ENCODE data around the gene GNA12.

The GNA12 gene

GRCh38 chr7:2814946-2815874 lies 28.9 kb downstream of the GNA12 start:
- no peak for DNase-seq

GRCh38 chr7:2814186-2814945 lies 29.7 kb downstream of the GNA12 start:
- DNase-seq, result no peak

- no peak for DNase-seq
Observed at GRCh38 chr7:2813350-2814185, 30.5 kb downstream of the GNA12 start.

- DNase-seq, result no peak
Observed at GRCh38 chr7:2812831-2813230, 31.3 kb downstream of the GNA12 start.

- DNase-seq, result no peak
Observed at GRCh38 chr7:2812114-2812487, 32.0 kb downstream of the GNA12 start.

GRCh38 chr7:2811476-2812113 lies 32.5 kb downstream of the GNA12 start:
- no peak for DNase-seq

DNA sequence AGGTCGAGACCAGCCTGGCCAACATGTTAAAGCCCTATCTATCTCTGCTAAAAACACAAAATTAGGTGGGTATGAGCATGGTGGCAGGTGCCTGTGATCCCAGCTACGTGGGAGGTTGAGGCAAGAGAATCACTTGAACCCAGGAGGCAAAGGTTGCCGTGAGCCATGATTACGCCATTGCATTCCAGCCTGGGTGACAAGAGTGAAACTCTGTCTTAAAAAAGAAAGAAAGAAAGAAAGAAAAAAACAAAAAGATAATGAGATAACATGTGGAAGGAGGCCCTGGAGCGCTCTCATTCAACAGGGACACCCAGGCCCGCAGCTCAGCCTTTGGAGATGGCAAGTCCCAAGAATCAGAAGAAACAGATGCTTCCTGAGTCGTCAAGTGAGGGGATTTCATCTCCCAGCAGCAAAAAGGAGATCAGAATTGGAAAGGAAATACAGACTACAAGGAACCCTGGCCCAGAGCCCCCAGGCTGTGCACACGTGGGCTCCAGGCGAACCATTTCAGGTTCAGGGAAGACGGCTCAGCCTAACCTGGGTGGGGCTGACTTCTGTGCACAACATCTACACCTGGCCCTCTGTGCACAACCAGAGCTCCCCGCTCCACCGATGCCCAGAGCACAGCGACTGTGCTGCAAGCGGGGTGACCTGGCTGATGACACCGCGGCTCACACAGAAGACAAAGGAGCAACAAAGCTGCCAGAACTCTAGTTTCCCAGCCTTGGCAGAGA lies 33.3 kb downstream of the GNA12 start:
- DNase-seq, result no peak

DNA sequence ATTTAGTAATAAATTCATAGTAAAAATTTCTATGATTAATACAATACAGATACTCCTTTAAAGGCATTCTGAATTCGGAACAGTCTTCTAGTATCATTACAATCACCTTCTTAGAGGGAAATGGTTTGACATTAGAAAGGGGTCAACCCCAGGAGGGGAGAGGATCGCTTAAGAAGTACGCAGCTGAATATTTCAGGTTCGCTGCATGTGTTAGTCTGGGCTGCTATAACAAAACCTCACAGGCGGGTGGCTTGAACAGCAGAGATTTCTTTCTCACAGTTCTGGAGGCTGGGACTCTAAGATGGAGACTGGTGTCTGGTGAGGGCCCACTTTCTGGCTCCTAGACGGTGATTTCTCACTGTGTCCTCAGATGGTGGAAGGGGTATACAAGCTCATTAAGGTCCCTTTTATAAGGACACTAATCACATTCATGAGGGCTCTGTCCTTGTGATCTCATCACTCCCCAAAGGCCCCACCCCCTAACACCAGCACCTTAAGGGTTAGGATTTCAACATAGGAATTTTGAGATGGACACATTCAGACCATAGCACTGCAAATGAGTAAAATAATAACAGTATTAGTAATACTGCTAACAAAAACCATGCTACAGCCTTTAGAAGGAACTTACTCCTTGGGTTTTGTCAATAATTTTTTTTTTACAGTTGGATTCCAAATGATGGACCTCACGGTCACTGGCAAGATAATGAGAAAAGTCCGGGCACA lies 34.0 kb downstream of the GNA12 start:
- no peak for DNase-seq

GRCh38 chr7:2808891-2809665 lies 35.0 kb downstream of the GNA12 start:
- no peak for DNase-seq

GRCh38 chr7:2807845-2808772 lies 36.0 kb downstream of the GNA12 start:
- DNase-seq, result no peak

- DNase-seq, result no peak
Observed at GRCh38 chr7:2807460-2807844, 36.7 kb downstream of the GNA12 start.

DNA sequence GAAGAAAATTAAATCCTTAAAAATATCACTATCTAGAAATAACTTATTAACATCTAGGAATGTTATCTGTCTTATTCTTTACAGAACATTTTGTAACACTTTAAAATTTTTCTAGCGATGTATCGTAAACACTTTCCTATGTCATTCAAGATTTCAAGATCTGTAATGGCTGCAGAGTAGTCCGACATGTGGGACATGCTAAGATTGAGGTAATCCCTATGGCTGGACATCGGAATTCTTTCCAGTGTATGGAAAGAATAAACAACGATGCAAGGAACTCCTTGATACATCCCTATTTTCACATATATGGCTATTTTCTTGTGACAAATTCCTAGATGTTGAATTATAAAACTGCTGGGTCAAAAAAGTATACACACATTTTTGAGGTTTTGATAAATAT lies 37.5 kb downstream of the GNA12 start:
- no peak for DNase-seq

- no peak for DNase-seq
Observed at GRCh38 chr7:2805213-2805944, 38.7 kb downstream of the GNA12 start.

- no peak for DNase-seq
Observed at GRCh38 chr7:2804227-2804763, 39.8 kb downstream of the GNA12 start.

DNA sequence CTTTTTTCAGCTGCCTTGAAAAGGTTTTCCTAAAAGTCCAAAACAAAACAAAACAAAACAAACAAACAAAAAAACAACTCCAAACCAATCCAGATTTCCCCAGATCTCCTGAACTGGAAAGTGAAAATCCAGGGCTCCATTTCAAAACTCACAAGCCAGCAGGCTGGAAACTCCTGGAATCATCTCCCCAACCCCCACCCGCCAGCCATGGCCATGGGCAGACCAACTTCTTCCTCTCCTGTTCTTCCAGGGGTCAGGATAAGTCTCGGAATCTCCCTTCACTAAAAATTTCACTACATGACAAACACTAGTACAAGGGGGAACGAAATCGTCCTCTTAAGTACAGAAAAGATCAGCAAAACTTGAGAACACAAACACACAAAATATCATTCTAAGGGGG lies 40.4 kb downstream of the GNA12 start:
- no peak for DNase-seq

GRCh38 chr7:2803342-2803692 lies 40.8 kb downstream of the GNA12 start:
- DNase-seq, result no peak

DNA sequence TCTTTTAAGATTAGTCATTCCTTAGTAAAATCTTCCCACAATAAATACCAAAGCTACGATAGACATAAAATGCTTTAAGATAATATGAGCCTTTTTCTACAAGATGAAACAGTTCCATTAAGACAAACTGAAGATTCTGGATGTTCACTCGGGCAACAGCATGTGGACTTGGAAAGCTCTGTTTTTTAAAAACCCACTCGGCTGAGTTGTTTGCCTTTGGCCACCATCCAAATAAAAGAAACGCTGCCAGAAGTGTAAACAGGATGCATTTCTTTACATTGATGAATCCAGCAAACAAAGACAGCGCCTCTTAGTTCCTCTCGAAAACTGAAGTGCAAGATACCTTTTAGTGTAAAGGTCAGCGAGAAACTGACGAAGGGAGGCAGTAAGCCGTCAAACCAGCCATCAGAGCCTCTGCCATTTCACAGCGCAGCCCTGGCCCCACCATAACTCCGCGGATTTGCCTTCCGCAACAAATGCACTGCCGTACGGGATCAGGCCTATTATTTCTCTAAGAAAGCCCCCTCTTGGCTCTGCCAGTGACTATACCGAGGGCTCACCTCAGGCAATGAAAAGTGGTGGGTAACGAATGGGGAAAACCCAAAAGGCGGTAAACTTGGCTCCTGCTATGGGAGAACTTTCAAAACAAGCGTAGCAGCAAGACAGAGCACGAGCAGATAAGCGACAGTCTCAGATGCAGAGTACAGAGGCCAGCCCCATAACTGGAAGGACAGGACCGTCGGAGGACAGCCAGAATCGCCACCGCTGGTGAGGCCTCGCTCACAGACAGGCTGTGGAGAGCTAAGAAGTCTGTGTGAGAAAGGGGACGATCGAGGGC lies 41.4 kb downstream of the GNA12 start:
- no peak for DNase-seq

Data from activated CD8-positive, alpha-beta memory T cell treated with anti-CD3 and anti-CD28 coated beads, Interleukin-2, amount 50 U/mL, for 4 hours (primary cell).